Stimulated activated CD8-positive, alpha-beta memory T cell treated with anti-CD3 and anti-CD28 coated beads, Interleukin-12 subunit alpha, Interleukin-12 subunit beta, amount 100 ng/mL, for 1 hour (primary cell): ENCODE data around the gene FYB1.
"Not testable (repeated sequence)": the region's sequence is repeated elsewhere in the genome, so short reads cannot be mapped to it uniquely, and the experiment has no call there.

Experiments used
- DNase-seq: peaks from one replicate; pipeline ENCODE4 v3.0.0-alpha.2; 2020; ENCODE audit warnings: low read depth

FYB1 gene

DNA sequence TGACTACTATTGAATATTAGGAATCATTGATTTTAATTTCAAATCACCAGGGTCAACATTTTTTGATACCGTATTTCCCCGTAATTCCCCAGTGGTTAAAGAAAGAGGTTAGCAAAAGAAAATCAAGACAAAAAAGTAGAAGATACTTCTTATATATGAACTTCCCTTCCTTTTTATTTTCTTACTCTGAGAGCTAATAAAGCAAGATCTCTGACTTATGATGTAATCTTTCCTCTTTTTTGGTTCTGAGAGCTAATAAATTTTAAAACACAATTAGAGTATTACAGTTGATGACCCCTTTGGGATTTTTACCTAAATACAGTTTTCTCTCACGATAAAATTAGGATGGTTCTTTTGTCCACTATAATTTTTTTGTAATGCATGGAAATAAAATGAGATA lies 9.2 kb upstream of the FYB1 start:
- DNase-seq, result no peak

DNA sequence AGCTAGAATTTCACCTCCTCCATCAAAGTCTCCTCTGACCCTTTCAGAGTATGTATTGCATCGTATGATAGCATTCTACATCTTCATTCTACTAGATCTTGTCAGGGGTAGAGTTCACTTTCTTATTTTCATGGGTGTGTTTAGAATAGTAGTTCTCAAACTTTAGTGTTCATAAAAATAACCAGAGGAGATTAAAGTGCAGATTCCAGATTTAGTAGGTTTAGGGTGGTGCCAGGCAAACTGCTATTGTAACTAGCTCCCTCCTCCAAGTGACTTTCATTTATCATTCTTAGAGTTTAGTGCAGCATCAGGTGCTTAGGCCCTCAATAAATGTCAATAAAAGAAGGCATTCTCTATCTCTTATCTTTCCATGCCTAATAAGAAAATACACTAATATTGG lies 7.2 kb upstream of the FYB1 start:
- DNase-seq, result no peak

- no peak for DNase-seq
Measured at GRCh38 chr5:39226100-39226451, 6.7 kb upstream of the FYB1 start.

- DNase-seq, result no peak
Measured at GRCh38 chr5:39225405-39226099, 6.2 kb upstream of the FYB1 start.

GRCh38 chr5:39224196-39224761 lies 4.9 kb upstream of the FYB1 start:
- DNase-seq, result no peak

GRCh38 chr5:39223565-39224156 lies 4.3 kb upstream of the FYB1 start:
- no peak for DNase-seq

DNA sequence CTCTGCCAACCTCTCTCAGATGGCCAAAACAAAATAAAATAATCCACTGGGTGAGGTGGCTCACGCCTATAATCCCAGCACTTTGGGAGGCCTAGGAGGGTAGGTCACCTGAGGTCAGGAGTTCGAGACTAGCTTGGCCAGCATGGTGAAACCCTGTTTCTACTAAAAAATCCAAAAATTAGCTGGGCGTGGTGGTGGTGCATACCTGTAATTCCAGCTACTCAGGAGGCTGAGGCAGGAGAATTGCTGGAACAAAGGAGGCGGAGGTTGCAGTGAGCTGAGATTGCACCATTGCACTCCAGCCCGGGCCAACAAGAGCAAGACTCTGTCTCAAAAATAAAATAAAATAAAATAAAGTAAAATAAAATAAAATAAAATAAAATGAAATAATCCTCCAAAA lies 2.3 kb upstream of the FYB1 start:
- not testable (repeated sequence) for DNase-seq

DNA sequence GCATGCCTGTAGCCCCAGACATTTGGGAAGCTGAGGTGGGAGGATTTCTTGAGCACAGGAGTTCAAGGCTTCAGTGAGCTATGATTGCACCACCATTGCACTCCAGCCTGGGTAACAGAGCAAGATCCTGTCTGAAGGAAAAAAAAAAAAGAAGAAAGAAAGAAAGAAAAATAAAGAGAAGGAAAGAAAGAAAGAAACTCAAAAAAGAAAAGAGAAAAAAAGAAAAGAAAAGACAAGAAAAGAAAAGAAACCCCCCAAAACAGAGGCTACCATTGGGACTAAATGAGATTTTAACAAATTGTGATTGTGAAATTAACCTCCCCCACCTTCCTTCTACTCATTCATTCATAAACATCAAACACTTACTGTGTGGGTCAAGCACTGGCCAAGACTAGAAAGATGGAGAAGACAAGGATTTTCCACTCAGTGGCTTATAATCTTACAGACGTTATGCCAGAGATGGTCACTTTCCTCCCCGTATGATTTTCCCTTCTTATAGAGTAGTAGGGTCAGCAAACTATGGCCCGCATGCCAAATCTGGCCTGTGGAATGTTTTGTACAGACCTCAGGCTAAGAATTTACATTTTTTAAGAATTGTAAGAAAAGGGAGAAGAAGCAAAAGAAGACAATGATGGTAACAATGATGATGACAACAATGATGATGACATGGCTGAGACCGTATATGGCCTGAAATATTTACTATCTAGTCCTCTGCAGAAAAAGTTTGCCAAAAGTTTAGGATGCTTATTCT lies 1.1 kb upstream of the FYB1 start:
- no peak for DNase-seq

DNA sequence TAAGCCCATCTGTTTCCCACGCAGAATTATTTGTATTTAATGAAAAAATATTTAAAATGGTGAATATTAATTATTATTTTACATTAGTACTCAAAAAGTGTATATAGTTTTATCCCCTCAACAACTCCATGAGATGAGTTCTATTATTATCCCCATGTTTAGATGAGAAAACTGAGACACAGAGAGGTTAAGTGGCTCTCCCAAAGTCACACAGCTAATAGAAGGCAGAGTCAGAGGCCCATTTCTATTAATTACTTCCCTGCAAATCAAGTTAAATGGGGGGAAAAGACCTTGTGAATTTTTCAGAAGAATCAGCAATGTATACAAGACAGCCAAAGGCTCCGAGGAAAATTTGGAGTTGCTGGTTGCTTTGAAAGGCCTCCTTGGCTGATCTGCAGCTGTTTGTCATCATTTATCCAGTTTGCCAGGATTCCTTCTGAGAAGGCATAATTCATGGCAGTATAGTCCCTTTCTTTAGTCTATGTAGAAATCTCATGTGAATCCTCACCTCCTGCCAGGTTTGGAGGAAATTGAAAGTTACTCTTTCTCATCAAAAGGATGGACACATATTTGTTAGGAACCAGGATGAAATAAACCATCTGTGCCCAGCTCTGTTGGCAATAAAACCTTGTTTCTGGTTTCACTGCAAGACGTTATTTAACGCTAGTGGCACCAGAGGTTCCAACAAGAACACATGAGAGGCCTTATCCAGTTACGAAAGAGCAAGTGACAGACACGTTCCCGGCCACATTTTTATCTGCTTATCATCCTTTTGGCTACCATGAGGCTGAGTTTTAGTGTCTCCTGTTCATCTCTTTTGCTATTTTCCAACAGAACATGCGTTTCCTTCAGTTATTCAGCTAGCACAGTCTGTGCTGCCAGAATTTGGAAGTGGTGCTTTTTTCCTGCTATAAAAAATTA lies 621 bp downstream of the FYB1 start:
- DNase-seq, result no peak

GRCh38 chr5:39217365-39218281 lies 1.7 kb downstream of the FYB1 start:
- peak; percentile 70 for DNase-seq

GRCh38 chr5:39216631-39217030 lies 2.7 kb downstream of the FYB1 start:
- no peak for DNase-seq

- DNase-seq, result no peak
Measured at GRCh38 chr5:39215857-39216256, 3.5 kb downstream of the FYB1 start.

DNA sequence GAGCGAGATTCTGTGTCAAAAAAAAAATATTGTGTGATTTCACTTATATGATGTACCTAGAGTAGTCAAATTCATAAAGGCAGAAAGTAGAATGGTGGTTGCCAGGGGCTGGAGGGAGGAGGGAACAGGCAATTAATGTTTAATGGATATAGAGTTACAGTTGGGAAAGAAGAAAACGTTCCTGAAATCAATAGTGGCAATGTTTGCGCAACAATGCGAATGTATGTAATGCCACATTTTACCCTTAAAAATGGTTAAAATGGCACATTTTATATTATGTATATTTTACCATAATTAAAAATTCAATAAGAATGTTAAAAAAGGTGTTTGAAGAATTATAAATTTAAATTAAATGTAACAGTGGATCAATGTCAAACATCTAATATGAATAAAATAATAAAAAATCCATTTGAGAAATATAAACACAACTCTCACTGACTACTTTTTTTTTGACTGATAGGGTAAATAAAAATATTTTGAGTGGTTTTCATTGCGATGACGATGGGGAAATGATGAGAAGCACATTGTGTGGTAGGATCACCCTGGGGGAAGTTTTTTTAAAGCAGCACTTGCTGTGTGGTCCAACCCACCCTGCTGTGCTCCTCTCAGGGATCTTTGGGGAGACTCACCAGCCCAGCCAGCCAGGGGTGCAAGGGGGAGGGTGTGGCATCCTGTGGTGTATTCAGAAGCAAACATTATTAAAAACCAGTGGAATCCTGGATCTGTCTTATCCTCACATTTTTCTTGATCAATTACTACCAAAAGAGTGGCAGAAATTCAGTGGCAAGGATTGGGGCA lies 4.3 kb downstream of the FYB1 start:
- no peak for DNase-seq

- DNase-seq, result no peak
Measured at GRCh38 chr5:39213447-39214207, 5.7 kb downstream of the FYB1 start.

DNA sequence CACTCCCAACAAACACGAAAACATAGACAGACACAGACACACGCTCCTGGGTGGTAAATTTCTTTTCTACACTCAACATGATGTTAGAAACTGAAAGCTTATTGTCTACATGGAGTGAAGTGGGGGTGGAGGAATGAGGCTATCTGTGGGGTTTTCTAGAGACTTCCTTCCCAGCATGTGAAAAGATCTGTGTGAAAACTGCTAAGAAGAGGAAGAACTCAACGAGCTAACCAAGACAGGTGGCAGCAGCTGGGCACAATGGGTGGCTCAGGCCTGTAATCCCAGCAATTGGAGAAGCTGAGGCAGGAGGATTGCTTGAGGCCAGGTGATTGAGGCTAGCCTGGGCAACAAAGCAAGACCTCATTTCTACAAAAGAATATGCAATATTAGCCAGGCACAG lies 7.6 kb downstream of the FYB1 start:
- no peak for DNase-seq

DNA sequence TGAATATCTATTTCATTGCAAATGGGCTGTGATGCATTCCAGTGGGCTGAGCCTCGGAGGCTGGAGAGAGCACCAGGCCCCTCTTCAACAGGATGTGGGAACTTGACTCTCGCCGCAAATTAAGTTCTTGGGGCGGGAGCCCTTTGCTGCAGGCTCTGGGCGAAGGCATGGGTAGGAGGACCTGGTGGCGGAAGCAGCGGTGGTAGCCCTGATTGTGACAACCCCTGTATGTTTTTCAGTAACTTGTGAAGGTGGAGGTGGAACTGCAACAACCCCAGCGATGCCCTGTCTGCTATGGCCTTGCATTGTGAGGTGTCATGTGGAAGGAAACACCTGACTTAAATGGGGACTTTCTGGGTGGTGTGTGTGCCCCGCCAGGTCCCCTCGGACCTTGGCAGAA lies 9.4 kb downstream of the FYB1 start:
- DNase-seq, result peak; percentile 56

DNA sequence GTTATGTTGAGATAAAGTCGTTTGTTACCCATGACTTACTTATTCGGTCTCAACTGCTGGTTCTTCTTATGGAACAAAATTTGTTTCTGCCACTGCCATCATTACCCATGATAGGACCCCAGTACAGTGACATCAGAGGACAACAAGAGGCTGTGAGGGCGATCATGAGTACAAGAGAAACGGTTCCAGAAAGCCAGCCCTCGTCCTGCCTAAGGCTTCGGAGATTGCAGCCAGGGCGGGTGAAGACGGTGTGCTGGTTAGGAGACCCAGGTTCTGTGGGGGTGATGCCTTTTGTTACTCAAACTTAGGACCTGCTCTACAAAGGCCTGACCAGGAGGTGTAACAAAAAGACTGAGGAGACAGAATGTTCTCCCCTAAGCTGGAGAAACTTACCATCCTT lies 10.9 kb downstream of the FYB1 start:
- no peak for DNase-seq

DNA sequence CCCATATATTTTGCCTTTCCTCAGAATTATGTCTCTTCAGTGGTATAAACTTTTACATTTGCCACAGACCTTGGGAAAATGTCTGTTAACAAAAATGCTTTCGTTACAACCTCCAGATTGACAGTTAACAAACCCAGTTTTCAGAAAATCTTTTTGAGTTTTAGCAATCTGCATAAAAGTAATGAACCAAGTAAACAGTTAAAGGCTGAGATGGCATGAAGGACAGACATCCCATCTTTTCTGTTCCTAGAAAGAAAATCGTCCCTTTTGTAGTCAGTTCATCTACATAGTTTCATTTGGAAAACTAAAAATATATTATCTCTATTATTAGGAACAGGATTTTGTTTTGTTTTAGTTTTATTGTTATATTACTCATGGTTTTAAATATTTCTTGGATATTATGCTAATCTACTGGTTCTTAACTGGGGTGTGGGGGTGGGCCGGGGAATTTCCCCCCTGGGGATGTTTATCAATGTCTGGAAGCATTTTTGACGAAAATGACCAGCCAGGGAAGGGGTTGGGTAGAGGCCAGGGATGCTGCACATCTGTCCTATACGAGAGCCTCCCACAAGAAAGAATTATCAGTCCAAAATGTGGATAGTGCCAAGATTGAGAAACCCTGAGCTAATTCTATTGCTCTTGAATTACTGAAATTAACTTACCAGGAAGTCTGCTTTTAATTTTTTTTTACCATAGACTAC lies 11.9 kb downstream of the FYB1 start:
- DNase-seq, result no peak
